ENCODE measurements around the gene GPAT2.
"Not testable (repeated sequence)": the region's sequence is repeated elsewhere in the genome, so short reads cannot be mapped to it uniquely, and the experiment has no call there.

The GPAT2 gene

GRCh38 chr2:96022701-96023447, 11.8 kb downstream of the GPAT2 start:
- DNase-seq (ENCODE audit: low spot score), result peak; percentile 67

GRCh38 chr2:96022126-96022525, 12.6 kb downstream of the GPAT2 start:
- not testable (repeated sequence) for DNase-seq (ENCODE audit: low spot score)

- not testable (repeated sequence) for DNase-seq (ENCODE audit: low spot score)
Measured at GRCh38 chr2:96021142-96021541, 13.6 kb downstream of the GPAT2 start.

GRCh38 chr2:96019909-96020590, 14.7 kb downstream of the GPAT2 start:
- not testable (repeated sequence) for DNase-seq (ENCODE audit: low spot score)

GRCh38 chr2:96016321-96016720, 18.4 kb downstream of the GPAT2 start:
- DNase-seq (ENCODE audit: low spot score), result not testable (repeated sequence)

- not testable (repeated sequence) for DNase-seq (ENCODE audit: low spot score)
Measured at GRCh38 chr2:96012792-96013264, 21.9 kb downstream of the GPAT2 start.

GRCh38 chr2:96012086-96012791, 22.5 kb downstream of the GPAT2 start:
- DNase-seq (ENCODE audit: low spot score), result peak; percentile 26

GRCh38 chr2:96011129-96011455, 23.6 kb downstream of the GPAT2 start:
- DNase-seq (ENCODE audit: low spot score), result not testable (repeated sequence)

GRCh38 chr2:96010320-96011128, 24.2 kb downstream of the GPAT2 start:
- peak; percentile 20 for DNase-seq (ENCODE audit: low spot score)

GRCh38 chr2:96009833-96010232, 24.9 kb downstream of the GPAT2 start:
- not testable (repeated sequence) for DNase-seq (ENCODE audit: low spot score)

- DNase-seq (ENCODE audit: low spot score), result not testable (repeated sequence)
Measured at GRCh38 chr2:96008051-96008450, 26.7 kb downstream of the GPAT2 start.

GRCh38 chr2:96006248-96006647, 28.5 kb downstream of the GPAT2 start:
- not testable (repeated sequence) for DNase-seq (ENCODE audit: low spot score)

GRCh38 chr2:95992520-95993272, 42.0 kb downstream of the GPAT2 start:
- DNase-seq (ENCODE audit: low spot score), result peak; percentile 29

- DNase-seq (ENCODE audit: low spot score), result not testable (repeated sequence)
Measured at GRCh38 chr2:95992102-95992501, 42.6 kb downstream of the GPAT2 start.

- DNase-seq (ENCODE audit: low spot score), result not testable (repeated sequence)
Measured at GRCh38 chr2:95991351-95992094, 43.2 kb downstream of the GPAT2 start, which contains the start of gene ANKRD36C. Gene ANKRD36C, minus strand, starts transcription at chr2:95991824. Its CDS starts 116 bp downstream, at chr2:95991708.

GRCh38 chr2:95990884-95991283, 43.8 kb downstream of the GPAT2 start:
- not testable (repeated sequence) for DNase-seq (ENCODE audit: low spot score)

Measured in COLO829 (cell line).